CD4-positive, alpha-beta T cell treated with Interleukin-2 at 100 ng/mL for 4 hours (primary cell): ENCODE measurements around the gene NPAS3.

Experiments used
- DNase-seq: peaks from one replicate; pipeline ENCODE4 v3.0.0-alpha.2; 2020; ENCODE audit warnings: low spot score

NPAS3 gene

DNA sequence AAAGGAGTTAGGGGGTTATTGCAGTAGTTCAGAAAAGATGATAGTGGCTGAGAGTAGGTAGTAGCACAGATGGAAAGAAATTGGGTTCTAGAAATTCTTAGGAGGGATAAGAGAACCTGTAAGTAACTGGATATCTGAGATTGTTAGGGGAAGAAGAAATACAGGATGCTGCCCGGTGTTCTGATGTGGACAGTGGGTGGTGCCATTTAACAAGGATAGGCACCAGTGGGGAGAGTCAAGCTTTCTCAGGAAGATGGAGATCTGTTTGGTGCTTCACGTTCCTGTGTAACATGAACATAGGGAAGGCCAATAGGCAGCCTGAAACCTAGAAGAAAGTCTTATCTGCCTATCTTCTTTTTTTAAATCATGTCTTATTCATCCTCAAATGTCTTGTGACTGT is 245.9 kb downstream of the NPAS3 start:
- DNase-seq: no peak

DNA sequence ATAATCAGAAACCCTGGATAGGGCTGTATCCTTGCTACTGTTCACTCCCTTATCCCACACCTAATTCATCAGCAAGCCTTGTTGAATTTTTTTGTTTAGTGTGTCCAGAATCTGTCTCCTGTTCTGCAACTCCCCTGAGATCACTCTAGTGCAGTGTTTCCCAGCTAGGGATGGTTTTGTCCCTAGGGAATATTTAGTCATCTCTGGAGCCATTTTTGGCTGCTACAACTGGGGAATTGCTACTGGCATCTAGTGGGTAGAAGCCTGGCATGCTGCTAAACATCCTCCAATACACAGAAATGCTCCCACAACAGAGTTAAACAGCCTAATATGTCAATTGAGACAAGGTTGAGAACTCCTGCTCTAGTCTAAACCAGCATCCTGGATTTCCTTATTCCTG is 248.0 kb downstream of the NPAS3 start:
- no peak for DNase-seq

- DNase-seq: no peak
Observed at GRCh38 chr14:33188880-33189279, 250.2 kb downstream of the NPAS3 start.

DNA sequence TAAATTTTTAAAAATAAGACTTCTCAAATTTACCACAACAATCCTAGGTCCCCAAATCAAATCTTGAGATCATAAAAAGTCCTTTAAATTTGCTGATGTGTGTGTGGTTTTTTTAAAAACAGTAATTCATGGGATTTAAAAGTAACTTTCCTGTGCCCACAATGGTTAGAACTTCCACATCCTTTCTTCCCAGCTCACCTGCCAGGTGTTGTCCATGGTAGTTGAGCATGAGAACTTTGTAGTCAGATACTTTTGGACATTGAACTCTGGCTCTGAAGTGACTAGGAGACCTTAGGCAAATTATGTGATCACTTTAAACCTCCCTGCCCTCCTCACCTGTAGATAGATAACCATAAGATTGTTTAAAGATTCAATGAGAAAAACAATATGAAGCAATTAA is 253.2 kb downstream of the NPAS3 start:
- no peak for DNase-seq

DNA sequence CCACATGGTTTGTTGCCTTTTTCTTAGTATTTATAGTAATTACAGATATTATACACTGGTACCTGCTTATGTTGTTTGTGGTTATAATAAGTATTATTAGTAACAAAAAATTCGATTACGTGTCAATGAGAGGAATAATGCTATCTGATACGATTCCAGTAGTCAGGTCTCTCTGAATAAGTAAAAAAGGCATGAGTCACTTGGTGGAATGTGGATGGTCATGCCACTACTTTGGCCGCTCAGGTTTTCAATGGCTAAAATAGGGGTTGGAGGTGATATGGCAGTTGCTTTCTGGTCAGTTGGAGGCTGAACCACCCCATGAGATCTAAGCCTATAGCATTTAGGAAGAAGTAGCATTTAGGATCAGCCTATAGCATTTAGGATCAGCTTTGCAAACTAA is 255.9 kb downstream of the NPAS3 start:
- DNase-seq: no peak

DNA sequence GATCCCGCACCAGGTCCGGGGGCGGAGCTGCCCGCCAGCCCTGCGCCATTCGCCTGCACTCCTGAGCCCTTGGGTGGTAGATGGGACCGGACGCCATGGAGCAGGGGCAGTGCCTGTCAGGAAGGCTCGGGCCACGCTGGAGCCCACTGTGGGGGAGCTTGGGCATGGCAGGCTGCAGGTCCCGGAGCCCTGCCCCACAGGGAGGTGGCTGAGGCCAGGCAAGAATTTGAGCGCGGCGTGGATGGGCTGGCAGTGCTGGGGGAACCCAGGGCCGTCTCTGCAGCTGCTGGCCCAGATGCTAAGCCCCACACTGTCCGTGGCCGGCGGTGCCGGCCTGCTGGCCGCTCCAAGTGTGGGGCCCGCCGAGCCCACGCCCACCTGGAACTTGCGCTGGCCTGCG is 260.0 kb downstream of the NPAS3 start:
- DNase-seq: no peak

GRCh38 chr14:33201116-33201515 is 262.4 kb downstream of the NPAS3 start:
- DNase-seq: no peak

GRCh38 chr14:33206981-33207380 is 268.3 kb downstream of the NPAS3 start:
- no peak for DNase-seq

GRCh38 chr14:33207467-33208017 is 268.9 kb downstream of the NPAS3 start:
- DNase-seq: no peak

- no peak for DNase-seq
Observed at GRCh38 chr14:33210311-33210710, 271.6 kb downstream of the NPAS3 start.

- no peak for DNase-seq
Observed at GRCh38 chr14:33218026-33218425, 279.3 kb downstream of the NPAS3 start.

- DNase-seq: no peak
Observed at GRCh38 chr14:33219957-33220356, 281.3 kb downstream of the NPAS3 start.

DNA sequence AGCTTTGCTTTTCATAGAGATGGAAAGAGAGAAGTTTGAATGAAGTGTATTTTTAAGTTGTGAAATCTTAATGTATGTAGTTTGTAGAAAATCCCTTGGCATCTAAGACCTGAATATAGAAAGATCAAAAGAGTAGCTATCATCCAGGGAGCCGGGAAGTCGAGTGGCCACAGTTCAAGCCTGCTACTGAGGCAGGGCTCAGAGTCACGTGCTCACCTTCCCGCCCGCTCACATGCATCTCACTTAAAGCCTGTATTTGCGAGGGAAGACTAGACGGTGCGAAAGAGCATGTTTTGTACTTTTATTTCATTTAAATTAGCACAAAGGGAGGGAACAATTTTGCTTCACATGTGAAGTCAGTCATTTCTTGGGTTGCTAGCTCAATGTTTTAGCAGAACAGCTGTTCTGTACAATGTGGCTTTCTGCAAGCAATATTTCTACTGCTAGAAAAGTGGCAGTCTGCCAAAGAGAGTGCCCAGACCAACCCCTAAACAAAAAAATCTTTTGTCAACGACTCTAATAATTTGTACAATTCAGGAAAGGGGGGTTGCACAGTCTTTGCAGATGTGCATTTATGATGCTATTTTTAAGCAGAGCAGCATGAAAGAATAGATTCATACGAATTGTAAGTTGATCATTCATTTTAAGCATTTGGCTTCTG is 290.7 kb downstream of the NPAS3 start:
- no peak for DNase-seq

GRCh38 chr14:33230021-33230420 is 291.3 kb downstream of the NPAS3 start:
- DNase-seq: no peak

GRCh38 chr14:33232031-33232430 is 293.4 kb downstream of the NPAS3 start:
- DNase-seq: no peak

GRCh38 chr14:33237115-33237740 is 298.5 kb downstream of the NPAS3 start:
- no peak for DNase-seq

GRCh38 chr14:33239465-33239864 is 300.8 kb downstream of the NPAS3 start:
- no peak for DNase-seq

- no peak for DNase-seq
Observed at GRCh38 chr14:33240466-33240865, 301.8 kb downstream of the NPAS3 start.

DNA sequence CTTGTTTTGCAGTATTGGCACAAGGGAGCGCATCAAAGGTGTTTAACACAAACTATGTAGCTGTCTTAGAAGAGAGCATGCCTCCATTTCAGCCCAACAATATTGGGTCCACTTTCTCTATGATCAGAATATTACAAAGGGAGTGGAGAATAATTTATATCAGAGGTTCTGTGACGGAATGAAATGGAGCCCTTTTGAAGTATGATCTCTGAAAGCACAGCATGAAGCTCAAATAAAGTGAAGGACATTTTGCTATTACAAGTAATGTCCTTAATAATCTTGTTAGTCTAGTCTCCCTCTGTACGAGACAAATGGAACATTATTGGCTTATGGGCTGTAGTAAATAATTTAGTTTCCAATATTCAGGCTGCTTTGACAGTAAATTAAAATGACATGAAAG is 302.7 kb downstream of the NPAS3 start:
- DNase-seq: no peak

GRCh38 chr14:33249233-33249820 is 310.6 kb downstream of the NPAS3 start:
- DNase-seq: no peak

DNA sequence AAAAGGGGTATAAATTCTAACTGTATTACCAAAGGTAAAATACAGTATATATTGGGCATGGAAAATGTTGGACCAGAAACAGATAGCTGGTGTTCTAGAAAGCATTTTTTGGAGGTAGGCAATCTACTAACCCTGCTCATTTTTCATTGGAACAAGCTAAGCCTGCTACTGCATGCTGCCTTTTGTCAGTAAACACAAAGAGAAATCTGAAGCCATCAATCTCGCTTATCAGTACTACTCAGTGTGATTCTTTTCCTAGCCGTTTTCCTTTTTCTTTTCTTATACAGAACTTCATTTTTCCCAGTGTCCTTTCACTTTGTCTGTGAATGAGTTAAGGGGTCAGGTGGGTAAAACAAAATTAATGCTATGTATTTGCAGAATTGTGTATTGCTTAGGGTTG is 312.3 kb downstream of the NPAS3 start:
- DNase-seq: no peak

DNA sequence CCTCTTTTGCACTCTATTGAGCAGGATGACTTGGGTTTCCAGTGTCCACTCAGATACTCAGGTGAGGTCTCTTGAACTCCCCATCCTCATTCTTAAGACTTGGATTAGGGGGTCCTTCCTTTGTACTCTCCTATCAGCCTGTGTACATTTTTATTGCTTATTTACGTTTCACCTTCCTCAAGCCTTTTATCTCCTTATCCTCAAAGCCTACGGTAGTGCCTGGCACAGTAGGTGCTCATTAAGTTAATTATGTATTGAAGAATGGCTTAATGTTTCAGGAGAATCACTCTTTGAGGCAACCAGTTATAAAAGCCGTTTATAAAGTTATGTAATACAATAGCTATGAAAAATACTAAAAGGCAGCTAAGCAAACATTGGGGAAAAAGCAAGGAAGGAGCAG is 315.7 kb downstream of the NPAS3 start:
- no peak for DNase-seq

- DNase-seq: no peak
Observed at GRCh38 chr14:33254861-33255395, 316.2 kb downstream of the NPAS3 start.
